ENCODE results near the gene DOCK6. TPM values are rescaled to one million over a fixed set of nuclear protein-coding genes. Genes with fewer than 3 reads are reported as not detected.

The DOCK6 gene
- total and polyA plus RNA-seq, 2 donors (not counting 1 experiment from before 2014, with no cell fraction given): 6.9 to 17.7 TPM

- no peaks in the 10 kb centered on the region for H3K27me3 ChIP-seq (ENCODE audit: control insufficient read depth, insufficient read depth, low read length)
- peak overlapping the region; percentile 76 for H3K4me2 ChIP-seq (ENCODE audit: extremely low read depth, insufficient read depth, low read length)
- no peaks in the 10 kb centered on the region for H4K20me1 ChIP-seq (ENCODE audit: control insufficient read depth, extremely low read depth, insufficient read depth, low read length)
- H3K4me1 ChIP-seq (ENCODE audit: control insufficient read depth, extremely low read depth, insufficient read depth, low read length): peaks cover 53% of the 10 kb centered on the region
- peak overlapping the region; percentile 45 for H3K9ac ChIP-seq (ENCODE audit: insufficient read depth, low read length)
- H3K36me3 ChIP-seq (ENCODE audit: control insufficient read depth, insufficient read depth, low read length): peaks cover 16% of the 10 kb centered on the region
- H3K4me3 ChIP-seq (replicated peaks in 1 of 4; ENCODE audit: control extremely low read depth in 1 of 4, insufficient read depth in 1 of 4, low read depth in 3 of 4, low read length in 4 of 4): peak overlapping the region in 1 of 4 experiments; percentile 14
- DNase-seq (ENCODE audit: low read depth in 2 of 2): peak in 1 of 2 donors; percentile 50
- H3K27ac ChIP-seq (ENCODE audit: insufficient read depth, low read length): peak overlapping the region; percentile 90
- peaks cover 2% of the 10 kb centered on the region for H3K79me2 ChIP-seq (ENCODE audit: control insufficient read depth, insufficient read depth, low read length)
- H3K9me3 ChIP-seq (ENCODE audit: control insufficient read depth, insufficient read depth, low read depth, low read length): no peaks in the 10 kb centered on the region
- no peak for TF ChIP-seq EZH2 (IDR thresholded peaks at IDR 0.05; ENCODE audit: low read length, missing control alignments)
- TF ChIP-seq CTCF (conservative IDR thresholded peaks at IDR 0.05 in 1 of 2, IDR thresholded peaks at IDR 0.05 in 1 of 2; ENCODE audit: low read depth in 1 of 2, low read length in 2 of 2): no peak
- H2AFZ ChIP-seq (ENCODE audit: low read length): no peak overlapping the region
Measured at GRCh38 chr19:11166281-11167142, 95.8 kb downstream of the DOCK6 start.

- no peak overlapping the region for H2AFZ ChIP-seq (ENCODE audit: low read length)
Measured at GRCh38 chr19:11165486-11166030, 96.8 kb downstream of the DOCK6 start.

More at GRCh38 chr19:11165486-11166030, 96.8 kb downstream of the DOCK6 start:
- Histone ChIP-seq H3K4me1 (ENCODE audit: control insufficient read depth, extremely low read depth, insufficient read depth, low read length) (peaks cover 49% of the 10 kb centered on the region), H3K79me2 (ENCODE audit: control insufficient read depth, insufficient read depth, low read length) (peaks cover 2% of the 10 kb centered on the region), H3K9ac (ENCODE audit: insufficient read depth, low read length) (peak overlapping the region; percentile 48), H3K27me3 (ENCODE audit: control insufficient read depth, insufficient read depth, low read length) (no peaks in the 10 kb centered on the region), H3K9me3 (ENCODE audit: control insufficient read depth, insufficient read depth, low read depth, low read length) (no peaks in the 10 kb centered on the region), H3K4me2 (ENCODE audit: extremely low read depth, insufficient read depth, low read length) (peak overlapping the region; percentile 76), H3K36me3 (ENCODE audit: control insufficient read depth, insufficient read depth, low read length) (peaks cover 14% of the 10 kb centered on the region), H4K20me1 (ENCODE audit: control insufficient read depth, extremely low read depth, insufficient read depth, low read length) (no peaks in the 10 kb centered on the region), H3K4me3 (replicated peaks in 1 of 4; ENCODE audit: control extremely low read depth in 1 of 4, insufficient read depth in 1 of 4, low read depth in 3 of 4, low read length in 4 of 4) (peak overlapping the region in 1 of 4 experiments; percentile 44), H3K27ac (ENCODE audit: insufficient read depth, low read length) (peak overlapping the region; percentile 90)
- no peak for TF ChIP-seq EZH2 (IDR thresholded peaks at IDR 0.05; ENCODE audit: low read length, missing control alignments)
- TF ChIP-seq CTCF (conservative IDR thresholded peaks at IDR 0.05 in 1 of 2, IDR thresholded peaks at IDR 0.05 in 1 of 2; ENCODE audit: low read depth in 1 of 2, low read length in 2 of 2): no peak
- no peak for DNase-seq (ENCODE audit: low read depth in 2 of 2)
